Stimulated activated naive CD4-positive, alpha-beta T cell (primary cell): Measurements from ENCODE around the gene TNNI2.
A peak's percentile ranks its signal among the peaks of the same experiment; 100 is the strongest.
"Not testable (repeated sequence)": the region's sequence is repeated elsewhere in the genome, so short reads cannot be mapped to it uniquely, and the experiment has no call there.

ENCODE experiments used
- DNase-seq, 6 experiments: peaks; one replicate each; lab custom pipeline; 2025; lab: John Stamatoyannopoulos, UW

The TNNI2 gene

DNA sequence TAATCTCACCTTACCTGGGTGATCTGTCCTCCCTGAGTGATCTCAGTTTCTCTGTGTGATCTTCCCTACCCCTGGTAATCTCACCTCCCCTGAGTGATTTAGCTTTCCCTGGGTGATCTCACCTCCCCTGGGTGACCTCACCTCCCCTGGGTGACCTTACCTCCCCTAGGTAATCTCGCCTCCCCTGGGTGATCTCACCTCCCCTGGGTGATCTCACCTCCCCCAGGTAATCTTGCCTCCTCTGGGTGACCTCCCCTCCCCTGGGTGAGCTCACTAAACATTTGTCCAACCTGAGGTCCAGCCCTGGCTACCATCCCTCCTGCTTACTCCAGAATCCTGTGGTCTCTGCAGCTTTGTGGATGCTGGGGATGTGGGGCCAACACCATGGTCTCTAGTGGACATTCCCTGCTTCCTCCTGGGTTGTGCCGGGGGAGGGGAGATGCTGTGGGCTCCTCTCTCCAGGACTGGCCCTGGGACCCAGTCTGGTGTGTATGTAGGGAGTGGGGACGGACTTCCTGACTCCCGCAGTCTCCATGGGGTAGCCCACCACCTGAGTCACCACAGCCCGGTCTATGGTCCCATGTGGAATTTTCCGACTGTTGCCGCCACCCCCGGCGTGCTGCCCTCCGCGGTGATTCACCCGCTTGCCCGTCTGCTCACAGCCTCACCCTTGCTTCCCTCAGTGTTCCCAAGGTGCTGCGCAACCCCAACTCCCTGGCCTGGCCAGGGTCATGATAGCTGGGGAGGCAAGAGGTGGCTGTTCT is 24.0 kb downstream of the TNNI2 start:
- DNase-seq, result no peak

DNA sequence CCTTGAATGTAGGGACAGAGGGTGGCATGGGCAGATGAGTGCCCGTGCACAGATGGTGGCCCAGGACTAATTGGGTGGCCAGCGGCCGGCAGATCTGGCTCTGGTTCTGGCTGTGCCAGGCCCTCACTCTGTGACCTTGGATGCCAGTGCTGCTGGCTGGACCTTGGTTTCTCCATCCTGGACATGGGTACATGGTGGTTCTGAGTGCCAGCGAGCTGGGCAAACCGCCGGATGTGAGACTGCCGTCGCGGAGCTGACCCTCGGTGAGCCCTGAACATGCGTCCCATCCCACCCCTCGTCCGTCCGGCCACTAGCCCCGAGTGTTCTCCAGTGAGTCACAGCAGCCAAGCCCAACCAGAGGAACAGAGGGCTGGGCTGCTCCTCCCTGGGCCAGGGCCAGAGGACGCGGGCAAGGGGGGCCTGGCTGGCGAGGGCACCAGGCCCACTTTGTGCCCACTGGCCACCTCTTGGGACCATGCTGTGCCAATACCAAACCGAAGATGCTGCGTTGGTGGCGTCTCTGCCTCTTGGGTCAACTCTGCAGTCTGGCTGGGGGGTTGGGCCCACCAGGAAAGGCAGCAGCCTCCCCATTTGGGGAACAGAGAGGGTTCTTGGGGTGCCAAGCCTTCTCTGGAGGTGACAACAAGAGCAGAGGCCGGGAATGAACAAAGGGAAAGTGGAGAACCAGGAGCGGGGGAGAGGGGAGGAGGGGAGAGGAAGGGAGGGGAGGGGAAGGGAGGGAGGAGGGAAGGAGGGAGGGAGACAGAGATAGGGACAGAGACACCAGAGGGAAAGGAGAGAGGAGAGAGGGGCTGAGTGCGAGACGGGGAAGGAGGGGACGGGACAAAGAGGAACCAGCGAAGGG is 24.8 kb downstream of the TNNI2 start:
- DNase-seq, result no peak

- DNase-seq, result no peak
Measured at GRCh38 chr11:1864231-1864630, 25.4 kb downstream of the TNNI2 start.

DNA sequence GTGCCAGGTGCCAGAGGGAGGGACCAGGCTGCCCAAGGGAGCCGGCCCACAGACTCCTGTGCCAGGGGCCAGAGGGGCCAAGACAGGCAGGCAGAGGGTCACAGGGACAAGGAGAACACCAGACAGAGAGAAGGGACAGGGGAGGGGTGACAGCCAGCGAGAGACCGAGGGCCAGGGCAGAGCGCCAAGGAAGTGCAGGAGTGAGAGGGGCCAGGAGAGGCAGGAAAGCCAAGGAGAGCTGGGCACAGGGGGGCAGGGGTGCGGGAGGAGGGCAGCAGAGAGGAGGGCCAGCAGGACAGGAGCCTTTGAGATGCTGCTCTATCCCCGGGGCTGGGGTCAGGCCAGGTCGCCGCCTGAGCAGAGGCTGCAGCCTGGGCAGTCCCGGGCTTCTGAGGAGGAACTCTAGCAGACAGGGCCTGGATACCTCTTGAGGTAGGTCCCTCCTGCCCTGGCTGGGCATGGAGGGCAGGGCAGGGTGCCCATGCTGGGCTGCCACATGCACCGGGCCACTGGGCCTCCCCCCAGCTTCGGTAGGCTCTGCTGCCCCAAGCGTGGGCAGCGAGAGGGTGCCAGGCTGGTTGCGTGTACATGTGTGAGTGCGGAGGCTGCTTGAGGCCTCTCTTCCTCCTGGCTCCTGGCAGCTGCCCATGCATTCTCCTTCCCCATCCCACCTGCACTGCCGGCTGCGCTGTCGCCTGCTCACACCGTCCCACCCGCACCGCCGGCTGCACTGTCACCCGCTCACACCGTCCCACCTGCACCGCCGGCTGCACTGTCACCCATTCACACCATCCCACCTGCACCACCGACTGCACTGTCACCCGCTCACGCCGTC is 26.3 kb downstream of the TNNI2 start:
- no peak for DNase-seq

DNA sequence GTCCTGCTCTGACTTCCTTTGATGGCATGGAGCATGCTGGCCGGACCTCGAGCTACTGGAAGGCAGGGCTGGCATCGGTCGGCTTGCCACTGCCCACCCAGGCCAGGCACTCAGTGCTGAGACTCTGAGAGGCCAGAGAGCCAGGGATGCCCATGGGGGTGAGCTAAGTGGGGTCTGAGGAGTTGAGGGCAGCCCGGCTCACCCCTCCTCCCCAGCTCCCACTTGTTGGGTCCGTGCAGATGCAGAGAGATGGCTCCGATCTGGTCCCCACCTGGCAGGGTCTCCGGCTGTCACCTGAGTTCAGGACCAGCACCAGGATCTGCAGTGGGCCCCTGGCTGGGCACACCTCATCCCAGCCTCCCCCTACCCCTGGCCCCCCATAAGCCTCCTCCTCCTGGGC is 27.4 kb downstream of the TNNI2 start:
- no peak for DNase-seq

GRCh38 chr11:1866776-1867175 is 28.0 kb downstream of the TNNI2 start:
- DNase-seq, result no peak

DNA sequence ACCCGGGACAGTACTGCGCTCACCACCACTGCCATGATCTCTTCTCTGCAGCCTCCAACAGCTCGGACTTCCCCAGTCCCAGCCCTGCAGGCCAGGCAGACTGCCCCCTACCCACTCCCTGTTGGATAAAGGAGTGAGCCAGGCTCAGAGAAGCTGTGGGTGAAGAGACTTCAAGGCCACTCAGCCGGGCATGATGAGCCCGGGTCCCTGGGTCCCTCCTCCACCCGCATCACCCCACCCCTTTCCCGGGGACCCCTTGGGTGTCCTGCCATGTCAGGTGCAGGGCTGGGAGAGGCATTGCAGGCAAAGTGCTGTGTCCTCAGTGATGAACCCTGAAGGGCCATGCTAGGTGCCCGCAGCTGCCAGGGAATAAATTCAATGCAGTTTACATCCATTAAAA is 28.6 kb downstream of the TNNI2 start:
- DNase-seq, result no peak

DNA sequence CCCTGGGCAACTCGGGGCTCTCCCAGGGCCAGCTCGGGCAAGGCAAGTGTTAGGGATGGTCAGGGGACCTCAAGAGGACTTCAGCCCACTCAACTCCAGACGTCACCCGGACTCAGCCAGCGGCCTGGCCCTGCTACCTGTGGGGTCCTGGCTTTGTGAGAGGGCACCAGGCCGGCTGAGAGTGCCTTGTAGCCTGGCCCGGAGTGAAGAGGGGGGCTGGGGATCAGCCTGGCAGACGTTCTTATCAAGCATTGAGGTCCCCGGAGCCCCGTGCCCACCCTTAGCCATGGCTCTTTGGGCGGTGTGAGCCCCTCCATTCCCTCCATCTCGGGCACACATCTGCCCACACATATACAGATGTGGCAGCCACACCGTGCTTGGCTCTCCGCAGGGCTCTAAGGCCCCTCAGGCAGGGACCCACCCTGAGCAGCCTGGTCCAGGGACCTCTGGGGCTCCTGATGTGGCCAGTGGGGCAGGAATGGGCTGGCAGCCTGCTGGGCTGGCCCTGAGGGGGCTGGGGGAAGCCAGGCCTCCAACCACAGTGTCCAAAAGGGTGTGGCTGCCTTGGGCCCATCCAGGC is 29.4 kb downstream of the TNNI2 start:
- no peak for DNase-seq

DNA sequence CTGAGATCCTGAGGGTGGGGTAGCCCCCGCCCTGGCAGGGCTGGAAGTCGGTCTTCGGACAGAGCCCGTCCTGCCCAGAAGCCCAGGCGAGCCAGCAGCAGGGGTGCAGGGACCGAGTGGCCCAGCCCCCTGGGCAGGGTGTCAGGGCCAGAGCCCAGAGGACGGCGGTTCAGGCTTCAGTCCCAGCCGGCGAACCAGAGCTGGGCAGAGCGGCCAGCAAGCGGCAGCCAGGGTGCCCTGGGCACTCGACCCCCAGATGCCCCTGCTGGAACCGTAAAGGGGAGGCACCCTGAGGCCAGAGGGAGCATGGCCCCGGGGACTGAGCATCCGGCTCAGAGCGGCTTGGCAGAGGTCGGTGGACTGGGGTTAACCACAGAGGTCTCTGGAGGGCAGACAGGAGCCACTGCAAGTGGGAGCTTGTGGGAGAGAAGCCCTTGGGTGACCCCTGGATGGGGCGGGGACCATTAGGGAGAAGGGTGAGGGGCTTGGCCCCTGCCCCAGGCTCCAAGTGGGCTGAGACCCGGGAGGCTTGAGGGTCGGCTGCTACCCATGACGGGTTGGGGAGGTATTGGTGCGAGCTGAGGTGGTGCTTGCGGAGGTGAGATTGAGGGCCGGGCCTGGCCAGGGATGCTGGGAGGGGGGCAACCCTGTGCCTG is 30.0 kb downstream of the TNNI2 start:
- DNase-seq, result no peak

- DNase-seq, result no peak
Measured at GRCh38 chr11:1869427-1870325, 30.9 kb downstream of the TNNI2 start.

- DNase-seq, result no peak
Measured at GRCh38 chr11:1870326-1870696, 31.5 kb downstream of the TNNI2 start.

DNA sequence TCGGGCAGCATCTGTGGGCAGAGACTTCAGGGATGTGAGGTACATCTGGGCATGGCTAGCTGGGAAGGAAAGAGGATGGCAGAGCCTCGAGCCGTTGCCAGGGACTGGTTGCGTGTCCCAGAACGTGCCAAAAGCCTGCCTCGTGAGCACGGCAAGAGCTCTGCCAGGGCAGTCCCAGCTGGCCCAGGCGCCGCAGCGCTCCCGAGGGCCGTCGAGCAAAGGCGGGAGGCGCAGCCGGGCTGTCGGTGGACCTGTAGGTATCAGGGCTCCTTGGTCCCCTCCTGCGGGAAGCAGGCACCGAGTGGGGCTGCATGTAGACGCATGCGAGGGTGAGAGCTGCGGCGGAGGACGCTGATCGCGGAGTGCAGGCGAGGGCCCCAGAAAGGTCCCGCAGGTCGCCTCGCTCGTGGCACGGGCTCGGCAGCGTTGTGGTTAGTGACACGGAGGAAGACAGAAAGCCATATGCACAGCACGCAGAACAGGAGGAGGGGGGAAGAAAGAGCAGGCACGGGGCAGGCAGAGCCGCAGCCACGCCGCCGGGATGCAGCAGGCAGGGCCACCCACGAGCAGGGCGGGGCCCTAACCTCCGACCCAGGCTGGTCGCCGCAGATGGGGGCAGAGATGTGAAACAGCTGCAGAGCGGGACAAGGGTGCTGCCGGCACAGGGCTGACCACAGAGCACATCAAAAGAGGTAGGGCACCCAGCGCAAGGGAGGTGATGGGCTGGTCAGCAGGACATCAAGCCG is 32.1 kb downstream of the TNNI2 start:
- DNase-seq, result peak in 2 of 6 experiments; percentile 17 to 32

DNA sequence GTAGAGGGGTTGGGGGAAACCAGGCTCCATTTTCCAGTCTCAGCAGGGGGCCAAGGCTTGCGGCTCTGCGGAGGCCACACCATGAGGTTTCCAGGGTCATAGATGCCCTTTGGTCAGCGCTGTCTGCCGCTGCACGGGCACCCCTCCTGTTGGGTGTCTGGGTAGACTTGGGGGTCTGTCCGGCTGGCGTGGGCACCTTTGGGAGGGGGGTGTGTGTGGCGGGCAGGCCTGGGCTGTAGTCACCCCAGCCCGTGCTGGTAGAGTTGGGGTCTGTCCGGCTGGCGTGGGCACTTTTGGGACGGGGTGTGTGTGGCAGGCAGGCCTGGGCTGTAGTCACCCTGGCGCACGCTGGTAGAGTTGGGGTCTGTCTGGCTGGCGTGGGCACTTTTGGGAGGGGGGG is 32.8 kb downstream of the TNNI2 start:
- no peak for DNase-seq

DNA sequence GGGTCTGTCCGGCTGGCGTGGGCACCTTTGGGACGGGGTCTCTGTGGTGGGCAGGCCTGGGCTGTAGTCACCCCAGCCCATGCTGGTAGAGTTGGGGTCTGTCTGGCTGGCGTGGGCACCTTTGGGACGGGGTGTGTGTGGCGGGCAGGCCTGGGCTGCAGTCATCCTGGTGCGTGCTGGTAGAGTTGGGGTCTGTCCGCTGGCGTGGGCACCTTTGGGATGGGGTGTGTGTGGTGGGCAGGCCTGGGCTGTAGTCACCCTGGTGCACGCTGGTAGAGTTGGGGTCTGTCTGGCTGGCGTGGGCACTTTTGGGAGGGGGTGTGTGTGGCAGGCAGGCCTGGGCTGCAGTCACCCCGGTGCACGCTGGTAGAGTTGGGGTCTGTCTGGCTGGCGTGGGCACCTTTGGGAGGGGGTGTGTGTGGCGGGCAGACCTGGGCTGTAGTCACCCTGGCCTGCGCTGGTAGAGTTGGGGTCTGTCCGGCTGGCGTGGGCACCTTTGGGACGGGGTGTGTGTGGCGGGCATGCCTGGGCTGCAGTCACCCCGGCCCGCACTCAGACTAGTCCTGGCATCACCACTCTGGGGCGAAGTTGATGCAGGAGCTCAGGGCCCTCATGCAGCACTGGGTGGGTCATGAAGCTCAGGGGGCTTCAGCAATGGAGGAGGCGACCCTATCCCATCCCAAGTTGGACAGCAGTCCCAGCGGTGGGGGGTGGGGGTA is 33.6 kb downstream of the TNNI2 start:
- DNase-seq, result no peak

DNA sequence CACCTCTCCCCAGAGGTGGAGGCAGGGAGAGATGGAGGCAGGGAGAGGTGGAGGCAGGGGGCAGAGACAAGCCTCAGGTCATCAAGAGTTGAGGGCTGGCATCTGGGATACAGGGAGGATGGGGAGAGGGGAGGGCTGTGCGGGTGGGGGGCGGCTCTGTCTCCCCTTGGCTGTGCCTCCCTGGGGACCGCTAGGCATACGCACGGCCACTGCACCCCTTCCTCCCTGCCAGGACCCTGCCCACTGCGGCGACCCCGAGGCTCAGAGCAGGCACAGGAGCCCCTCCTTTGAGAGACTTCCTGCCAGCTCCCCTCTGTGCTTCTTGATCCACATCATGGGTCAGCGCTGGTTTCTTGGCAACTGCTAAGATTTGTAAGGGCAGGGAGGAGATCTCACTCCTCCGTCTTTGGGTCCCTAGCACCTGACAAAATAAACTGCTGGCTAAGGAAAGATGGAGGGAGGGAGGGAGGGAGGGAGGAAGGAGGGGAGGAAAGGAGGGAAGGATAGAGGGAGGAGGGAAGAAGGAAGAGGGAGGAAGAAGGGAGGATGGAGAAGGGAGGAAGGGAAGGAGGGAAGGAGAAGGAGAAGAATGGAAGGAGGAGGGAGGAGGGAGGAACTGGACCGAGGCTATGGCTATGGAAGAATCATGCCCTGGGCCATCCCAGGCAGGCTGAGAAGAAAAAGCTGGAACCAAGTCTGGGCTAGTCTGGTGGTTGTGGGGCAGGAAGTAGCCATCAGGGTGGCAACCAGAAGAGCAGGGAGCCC is 34.4 kb downstream of the TNNI2 start:
- no peak for DNase-seq

- not testable (repeated sequence) for DNase-seq
Measured at GRCh38 chr11:1873813-1874150, 35.0 kb downstream of the TNNI2 start.

DNA sequence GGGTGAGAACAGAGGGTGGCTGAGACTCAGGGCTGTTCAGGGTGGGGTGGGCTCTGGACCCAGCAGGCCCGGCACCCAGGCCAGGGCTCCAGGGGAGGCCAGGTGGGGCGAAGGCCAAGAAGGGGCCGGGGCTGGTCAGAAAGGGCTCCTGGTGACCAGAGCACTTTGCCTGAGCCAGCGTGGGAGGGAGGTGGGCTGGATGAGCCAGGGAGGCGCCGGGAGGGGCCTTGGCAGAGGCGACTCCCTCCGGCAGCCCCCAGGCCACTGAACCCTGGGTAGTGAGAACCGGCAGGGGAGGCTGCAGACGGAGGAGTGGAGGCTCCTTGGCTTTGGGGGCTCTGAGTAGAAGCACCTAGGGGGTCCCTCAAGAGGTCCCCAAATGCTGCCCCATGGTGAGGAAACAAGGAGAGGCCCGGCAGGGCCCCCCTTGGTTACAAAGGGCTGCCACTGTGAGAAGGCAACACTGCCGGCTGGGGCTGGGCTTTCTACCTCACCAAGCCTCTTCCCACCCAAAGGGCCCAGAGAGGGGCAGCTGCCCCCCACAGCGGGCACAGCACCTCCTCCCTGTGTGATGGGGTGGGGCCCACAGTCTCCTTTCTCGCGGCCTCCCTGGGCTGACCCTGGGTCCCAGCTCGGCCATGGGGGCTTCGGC is 35.8 kb downstream of the TNNI2 start:
- not testable (repeated sequence) for DNase-seq
